ENCODE measurements around the gene RNF207.

RNF207 gene, protein sequence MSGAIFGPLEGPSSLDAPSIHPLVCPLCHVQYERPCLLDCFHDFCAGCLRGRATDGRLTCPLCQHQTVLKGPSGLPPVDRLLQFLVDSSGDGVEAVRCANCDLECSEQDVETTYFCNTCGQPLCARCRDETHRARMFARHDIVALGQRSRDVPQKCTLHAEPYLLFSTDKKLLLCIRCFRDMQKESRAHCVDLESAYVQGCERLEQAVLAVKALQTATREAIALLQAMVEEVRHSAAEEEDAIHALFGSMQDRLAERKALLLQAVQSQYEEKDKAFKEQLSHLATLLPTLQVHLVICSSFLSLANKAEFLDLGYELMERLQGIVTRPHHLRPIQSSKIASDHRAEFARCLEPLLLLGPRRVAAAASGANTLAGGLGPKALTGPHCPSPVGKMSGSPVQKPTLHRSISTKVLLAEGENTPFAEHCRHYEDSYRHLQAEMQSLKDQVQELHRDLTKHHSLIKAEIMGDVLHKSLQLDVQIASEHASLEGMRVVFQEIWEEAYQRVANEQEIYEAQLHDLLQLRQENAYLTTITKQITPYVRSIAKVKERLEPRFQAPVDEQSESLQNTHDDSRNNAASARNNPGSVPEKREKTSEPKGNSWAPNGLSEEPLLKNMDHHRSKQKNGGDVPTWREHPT

DNA sequence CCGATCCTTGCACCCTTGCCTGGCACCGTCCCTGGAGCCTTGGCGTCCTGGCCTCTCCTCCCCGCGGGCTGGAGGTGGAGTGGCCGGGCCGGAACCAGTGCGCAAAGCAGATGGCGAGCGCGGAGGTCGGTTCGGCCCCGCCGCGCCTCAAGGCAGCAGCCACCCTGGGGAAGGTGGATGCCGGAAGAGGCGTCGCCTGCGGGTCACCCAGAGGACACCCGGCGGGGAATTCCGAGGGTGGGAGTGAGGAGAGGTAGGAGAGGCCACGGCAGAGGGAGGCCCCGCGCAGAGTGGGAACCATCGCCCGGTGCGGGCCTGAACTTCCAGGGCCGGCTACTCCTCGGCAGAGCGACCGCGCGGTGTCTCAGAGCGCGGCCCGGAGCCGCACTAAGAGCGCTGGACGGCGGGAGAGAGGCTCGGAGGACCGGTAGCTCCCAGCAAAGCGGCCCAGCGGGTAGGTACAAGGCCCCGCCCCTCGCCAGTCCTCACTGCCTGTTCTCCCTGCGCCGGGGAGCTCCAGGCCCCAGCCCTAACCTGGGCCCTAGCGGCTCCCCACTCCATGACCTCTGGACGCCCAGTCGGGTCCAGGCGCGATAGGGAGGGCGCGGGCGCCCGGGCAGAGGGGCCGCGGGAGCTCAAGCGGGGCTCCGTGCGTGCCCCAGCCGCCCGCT, at the start of gene RNF207:
TSS of gene RNF207 (plus strand) at position 271 of the 671 bp plus-strand sequence. CDS start 417 bp downstream, outside the sequence.
- DNase-seq: peak in 1 of 14 donors; percentile 58

DNA sequence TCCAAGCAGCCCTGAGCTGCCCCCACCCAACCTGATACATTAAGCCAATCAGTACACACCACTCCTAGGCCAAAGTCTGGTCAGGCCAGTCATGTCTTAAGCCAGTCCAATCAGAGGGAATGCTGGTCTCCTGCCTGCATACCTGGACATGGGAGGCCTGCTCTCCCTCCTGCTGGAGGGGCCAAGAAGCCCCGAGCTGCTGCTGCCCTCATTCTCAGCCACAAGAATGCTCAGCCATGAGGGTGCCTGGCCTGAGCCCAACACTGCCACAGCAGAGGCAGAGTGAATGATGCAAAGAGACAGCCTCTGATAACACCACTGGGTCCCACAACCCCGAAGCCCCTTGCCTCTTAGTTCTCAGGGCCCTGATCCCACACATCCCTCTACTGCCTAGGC, 48.8 kb upstream of the RNF207 start:
- no peak for DNase-seq

DNA sequence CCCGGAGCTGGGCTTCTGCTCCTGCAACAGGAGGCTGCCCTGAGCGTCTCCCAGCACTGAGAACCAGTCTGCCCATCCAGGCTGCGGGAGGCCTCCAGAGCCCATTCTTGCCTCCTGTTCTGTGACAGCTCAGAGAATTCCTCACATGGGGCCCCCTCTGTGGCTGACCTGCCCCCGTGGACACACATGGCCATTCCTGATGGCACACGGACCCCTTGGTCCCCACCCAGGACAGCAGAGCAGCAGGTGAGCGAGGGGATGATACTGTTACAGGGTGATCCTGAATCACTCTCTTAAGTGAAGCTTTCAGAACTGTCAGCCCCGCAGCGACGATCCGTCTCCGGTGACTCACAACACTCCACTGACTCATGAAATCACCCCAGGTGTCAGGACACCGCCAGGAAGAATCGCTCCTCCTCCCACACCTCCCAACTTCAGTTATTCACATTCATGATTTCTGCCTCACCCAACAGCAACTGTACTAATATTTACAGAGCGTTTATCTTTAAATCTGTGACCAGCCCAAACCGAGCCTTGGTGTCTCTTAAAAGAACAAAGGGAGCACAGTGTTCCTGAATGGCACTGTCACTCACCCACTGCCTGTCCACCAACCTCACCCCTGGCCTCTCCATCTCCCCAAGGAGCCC, 48.3 kb upstream of the RNF207 start:
- no peak for DNase-seq

DNA sequence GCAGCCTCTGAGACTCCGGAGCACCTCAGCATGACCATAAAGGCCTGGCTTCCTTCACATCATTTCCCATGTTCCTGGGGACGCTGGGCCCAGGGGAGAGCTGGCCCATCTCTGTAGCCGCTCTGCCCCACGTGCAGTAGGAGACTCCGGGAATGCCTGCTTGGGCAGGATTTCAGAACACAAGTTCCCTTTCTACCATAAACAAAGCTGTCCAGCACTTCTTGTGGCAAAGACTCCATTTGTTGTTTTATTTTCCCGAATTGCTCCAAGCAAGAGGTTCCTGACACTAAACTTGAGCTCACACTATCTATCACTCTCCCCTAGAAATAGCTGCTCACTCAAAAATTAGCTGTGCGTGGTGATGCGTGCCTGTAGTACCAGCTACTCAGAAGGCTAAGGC, 47.7 kb upstream of the RNF207 start:
- no peak for DNase-seq

DNA sequence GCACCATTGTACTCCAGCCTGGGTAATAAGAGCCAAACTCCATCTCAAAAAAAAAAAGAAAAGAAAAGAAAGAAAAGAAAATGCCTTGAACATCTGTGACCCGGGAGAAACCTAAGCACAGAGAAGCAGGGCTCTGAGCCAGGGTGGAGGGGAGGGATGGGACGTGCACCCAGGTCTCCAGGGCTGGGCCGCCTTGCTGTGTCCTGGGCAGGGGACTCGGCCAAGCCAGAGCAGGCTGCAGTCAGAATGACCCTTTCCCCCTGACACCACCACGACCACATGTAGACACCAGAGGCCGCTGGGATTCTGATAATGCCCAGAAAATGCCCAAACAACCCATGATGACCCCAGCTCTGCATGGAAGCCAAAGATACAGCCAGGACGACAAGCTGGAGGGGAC, 43.6 kb upstream of the RNF207 start:
- DNase-seq: no peak

DNA sequence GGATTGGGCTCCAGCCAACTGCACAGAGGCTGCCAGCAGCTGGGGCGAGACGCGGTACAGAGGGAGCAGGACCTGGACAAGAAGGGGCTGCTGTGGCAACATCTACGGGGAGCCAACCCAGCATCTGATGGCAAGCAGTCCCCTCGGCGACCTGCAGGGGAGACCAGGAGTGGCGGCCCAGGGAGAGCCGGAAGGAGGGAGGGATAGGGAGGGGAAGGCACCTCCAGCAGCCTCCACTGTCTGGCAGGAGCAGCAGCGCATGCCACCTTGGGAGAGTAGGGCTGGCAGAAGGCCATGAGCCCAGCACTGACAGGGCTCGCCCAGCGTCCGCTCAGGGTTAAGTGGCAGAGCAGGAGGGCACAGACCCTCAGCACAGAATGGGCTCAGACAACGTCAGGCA, 43.1 kb upstream of the RNF207 start:
- DNase-seq: peak in 1 of 14 donors; percentile 9

DNA sequence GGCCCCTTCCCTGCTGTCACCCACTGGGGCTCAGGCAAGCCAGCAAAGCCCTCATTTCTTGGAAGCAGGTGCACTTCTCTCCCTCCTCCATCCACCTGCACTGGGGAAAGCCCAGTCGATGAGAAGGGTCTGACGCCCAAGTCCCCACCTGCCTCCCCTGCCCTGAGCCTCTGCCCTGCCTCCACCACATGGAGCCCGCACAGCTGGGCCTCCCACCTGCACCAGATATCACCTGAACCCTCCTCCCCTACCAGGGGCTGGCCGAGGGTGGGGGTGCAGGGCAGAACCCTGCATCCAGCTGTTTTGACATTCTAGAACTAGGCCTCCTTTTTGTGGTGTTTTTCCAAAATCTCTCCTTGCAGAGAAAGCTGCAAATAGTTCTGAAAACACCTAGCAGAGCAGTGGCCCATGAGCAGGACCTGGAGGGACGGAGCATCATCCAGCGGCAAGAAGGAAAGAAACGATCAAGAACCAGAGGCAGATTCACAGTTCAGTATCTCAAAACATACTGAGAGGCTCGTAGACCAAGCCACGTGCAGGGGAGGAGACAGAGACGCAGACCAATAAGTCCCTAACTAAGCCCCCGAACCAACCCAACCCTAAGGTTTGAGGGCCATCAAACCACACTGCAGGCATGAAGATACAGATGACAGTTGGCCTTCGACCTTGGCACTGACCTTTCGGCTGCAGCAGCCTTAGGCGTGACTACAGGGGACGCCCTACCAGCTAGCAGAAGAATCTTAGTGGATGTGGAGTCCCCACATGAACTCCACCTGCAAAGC, 42.5 kb upstream of the RNF207 start:
- no peak for DNase-seq

DNA sequence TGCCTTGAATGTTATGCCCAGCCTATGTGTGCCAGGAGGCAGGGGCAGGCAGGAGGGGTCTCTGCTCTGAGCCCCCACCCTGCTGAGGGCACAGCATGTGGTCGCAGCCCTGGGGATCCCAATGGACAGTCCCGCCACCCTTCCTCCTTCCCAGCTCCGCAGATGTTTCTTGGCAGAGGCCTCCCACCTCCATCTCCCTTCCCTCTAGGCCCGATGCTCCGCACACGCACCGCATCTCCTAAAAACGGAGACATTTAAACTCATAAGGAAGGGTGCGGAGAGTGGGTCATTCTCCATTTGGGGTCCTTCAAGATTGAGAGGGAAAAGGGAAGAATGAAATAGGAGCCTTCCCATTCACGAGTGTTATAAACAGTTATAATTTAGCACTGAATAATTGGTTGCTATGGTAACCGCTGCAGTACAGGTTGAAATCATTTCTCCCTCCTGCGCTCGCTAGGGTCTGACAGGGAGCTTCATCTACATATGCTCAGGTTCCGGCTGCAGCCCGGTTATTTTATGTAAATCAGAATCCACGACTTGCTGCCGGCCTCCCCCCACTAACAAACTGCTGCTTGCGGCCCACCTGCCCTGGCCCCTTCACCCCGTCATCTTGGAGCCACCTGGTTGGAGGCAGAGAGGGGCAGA, 41.8 kb upstream of the RNF207 start:
- no peak for DNase-seq

DNA sequence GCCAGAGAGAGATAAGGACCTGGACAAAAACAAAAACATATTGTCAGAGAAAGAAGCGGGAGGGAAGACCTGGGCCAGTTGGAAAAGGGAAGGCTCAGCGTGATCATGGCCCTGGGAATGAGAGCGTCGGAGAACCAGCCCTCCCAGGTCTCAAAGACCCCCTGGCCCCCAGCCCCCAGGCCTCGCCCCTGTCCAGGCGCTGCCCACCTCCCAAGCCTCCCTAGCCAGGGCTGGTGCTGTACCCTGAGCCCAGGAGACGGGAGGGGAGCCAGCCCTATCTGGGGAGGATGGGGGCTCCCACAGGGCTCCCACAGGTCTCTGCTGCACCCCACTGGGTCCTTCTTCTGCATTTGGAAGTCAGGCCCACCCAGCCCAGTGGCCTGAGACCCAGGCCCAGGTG, 40.9 kb upstream of the RNF207 start:
- DNase-seq: no peak

DNA sequence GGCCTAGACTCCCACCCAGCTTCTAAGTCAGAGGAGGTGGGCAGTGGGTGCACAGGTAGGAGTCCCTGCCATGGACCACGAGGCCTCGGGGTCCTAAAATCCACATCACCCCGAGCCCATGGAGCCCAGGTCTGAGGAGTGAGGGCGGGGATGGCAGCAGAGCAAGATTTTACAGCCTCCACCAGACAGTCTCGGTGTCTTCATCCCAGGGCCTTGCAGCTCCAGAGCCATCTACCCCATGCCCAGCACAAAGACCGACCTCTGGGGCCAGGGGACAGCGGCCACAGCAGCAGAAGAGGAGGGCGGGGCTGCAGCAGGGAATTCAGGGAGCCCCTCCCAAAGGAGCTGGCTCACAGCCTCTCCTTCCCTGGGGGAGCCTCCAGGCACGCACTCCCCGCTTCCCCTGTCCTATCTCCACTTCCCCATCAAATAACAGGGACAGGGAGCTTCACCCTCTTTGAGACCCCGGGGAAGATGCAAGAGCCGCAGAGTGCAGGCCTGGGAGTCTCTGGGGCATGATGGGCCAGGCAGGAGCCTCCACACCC, 40.4 kb upstream of the RNF207 start:
- DNase-seq: no peak

DNA sequence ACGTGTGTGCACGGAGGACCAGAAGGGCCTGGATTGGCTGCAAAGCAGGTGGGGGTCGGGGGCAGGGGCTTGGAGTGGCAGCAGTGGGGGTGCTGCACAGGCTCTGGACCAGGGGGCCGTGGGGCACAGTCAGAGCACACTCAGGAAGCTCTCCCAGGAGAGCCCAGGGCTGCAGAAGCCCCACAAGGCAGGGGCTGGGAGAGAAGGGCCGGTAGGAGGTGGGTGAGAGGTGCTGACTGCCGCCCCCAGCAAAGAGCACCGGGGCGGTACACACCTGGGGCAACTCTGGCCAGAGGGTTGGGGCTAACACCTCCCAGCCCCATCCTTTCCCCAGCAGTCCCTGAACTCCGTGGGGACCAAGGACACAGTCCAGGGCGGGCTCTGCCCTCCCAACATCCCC, 39.7 kb upstream of the RNF207 start:
- DNase-seq: no peak

DNA sequence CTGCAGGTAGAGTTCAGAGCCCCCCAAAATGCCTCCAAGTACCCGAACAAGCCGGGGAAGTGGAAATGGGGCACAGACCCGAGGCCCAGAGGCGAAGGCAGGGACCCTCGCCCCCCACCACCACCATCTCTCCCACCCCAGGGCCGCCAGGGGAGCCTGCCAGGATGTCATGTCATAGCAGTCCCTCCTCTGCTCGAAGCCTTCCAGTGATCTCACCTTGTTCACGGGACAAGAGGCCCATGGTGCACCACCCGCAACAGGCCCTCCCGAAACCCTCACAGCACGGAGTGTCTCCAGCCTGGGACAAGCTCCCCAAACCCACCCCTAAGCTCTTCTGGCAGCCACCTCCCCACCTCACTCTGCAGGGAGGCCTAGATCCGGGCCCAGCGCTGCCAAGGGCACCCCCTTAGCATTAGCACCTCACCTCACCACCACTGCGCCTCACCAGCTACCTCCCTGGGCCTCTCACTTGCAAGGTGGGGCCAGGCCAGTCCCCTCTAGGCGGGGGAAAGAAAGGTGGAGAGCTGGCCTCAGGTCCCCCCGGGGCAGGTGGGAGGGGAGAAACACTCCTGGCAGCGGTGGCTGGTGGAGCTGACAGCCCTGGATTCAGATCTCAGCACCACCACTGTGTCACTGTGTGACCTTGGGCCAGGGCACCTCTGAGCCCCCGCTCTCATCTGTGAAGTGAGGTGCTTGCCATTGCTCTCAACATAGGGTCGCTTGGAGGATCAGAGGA, 39.1 kb upstream of the RNF207 start:
- DNase-seq: no peak

DNA sequence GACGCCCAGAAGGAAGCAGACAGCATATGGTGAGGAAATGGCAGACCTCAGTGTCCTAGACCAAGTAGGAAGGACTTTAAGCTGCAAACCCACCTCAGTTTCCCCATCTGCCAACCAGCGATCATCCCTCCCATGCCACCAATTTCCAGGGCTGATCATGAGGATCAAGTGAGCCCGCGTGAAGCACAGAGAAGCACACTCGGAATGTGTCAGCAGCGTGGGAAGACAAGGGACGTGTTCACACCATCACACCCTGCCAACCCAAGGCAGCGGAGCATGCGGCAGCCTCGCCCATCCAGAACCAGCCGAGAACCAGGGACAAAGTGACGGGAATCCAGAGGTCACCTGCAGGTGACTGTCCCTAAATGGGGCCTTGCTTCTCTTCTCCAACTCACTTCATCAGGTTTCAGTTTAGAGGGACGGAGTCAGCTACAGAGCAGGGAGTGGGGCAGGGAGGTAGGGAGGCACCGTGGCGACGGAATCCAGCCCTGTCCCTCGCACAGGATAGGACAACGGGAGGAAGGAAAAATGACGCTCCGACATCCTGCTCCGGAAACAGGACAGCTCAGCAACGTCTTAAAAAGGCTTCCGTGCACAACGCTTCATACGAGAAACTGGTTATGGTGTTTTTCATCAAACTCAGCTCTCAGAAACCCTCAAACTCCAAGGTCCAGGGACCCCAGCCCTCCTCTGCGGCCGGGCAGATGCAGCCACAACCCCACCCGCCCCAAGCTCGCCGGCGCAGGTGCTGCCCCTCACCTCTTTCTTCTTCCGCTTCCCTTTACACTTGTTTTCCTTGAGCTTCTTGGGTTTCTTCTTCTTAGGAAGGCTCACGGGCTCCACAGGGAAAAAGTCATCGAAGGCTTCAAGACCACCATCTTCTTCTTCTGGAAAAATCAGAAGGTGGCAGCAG, 38.3 kb upstream of the RNF207 start:
- no peak for DNase-seq

DNA sequence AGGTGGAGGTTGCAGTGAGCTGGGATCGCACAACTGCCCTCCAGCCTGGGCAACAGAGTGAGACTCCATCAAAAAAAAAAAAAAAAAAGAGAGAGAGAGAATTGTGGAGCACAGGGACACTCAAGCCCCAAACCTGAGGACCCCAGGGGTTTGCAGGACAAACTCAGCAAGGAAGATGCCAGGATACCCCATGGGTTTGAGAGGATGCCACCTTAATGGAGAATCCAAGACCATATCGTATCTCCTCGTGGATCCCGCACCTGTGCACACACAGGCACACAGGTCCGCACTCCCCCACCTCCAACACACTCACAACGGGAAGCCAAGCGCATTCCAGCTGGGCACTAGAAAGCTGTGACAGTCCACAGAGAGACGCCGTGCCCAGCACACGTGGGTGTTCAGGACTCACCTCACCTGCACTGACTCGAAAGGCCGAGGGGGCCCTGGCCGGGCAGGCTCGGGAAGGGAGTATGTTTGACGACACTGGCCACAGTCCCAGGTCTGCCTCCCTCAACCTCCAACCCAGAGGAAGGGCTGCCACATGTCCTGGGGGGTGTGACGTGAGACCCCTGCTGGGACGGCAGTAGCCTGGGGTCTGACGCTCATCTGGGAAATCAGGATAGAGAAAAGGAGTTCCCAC, 36.9 kb upstream of the RNF207 start:
- no peak for DNase-seq

DNA sequence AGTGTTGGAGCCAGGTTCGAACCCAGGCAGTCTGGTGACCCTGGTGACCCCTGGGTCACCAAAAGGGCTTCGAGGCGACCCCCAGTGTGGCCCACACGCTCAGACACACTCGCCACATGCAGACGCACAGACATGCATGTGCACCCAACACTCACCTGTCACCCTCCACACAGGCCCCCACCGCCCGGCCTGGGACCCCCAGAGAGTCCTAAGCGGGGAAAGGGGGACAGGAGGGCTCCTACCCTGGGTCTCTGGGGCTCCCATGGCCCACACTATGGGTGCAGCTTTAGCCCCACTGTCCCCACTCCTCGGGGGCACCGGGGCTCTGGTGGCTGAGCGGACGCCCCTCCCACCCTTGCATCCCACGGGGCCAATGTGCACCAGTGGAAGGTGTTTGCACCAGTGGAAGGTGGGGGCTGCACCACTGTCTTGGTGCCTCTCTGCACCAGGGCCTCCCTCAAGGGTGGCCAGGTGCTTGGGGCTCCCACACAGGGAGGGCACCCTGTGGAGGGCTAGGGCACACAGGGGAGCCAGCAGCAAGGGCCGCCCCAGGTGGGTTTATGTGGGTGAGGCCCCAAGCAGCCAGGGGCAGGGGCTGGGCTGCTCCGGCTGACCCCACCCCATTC, 35.7 kb upstream of the RNF207 start:
- DNase-seq: no peak

DNA sequence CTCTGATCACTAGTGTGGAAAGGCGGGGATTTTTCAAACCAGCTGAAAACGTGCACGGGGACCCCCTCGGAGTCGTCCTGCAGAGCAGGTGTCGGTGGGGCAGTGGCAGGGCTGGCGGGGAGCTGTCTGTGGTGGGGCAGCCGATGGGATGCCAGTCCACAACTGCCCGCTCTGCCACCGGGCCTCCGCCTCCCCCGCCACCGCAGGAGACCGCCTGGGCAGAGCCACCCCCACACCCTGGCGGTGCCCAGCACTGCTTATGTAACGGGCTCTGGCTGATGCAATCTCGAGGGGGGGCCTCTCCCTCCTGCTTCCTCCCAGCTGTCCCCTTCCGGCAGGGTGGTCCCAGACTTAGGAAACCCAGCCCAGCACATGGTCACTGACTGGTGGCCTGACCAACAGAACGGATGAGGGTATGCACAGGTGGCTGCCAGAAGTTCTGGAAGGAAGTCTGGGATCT, 35.1 kb upstream of the RNF207 start:
- DNase-seq: peak in 1 of 14 donors; percentile 13

DNA sequence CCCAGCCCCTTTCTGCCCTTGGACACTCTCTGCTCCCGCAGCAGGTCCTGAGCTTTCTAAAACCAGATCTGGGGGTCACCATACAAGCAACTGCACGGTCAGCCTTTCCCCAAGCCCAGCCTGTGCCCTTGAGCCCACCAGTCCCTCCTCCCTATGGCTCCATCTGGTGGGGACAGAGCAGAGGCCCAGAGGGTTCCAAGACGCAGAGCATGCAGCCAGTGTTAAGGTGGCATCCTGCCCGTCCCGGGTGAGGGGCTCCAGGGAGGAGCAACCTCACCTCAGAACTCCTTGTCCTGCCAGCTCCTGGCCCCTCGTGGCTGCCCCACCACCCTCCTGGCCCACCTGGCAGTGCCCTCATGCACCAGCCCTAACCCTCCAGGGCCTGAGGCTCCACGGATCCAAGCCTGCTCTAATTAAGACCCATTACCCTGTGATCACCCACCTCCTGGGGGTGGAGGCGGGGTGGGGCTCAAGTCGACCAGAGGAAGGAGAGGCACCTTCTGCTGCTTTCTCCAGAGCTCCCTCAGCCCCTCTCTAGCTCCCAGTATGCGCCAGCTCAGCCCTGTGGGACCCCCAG, 34.3 kb upstream of the RNF207 start:
- no peak for DNase-seq

DNA sequence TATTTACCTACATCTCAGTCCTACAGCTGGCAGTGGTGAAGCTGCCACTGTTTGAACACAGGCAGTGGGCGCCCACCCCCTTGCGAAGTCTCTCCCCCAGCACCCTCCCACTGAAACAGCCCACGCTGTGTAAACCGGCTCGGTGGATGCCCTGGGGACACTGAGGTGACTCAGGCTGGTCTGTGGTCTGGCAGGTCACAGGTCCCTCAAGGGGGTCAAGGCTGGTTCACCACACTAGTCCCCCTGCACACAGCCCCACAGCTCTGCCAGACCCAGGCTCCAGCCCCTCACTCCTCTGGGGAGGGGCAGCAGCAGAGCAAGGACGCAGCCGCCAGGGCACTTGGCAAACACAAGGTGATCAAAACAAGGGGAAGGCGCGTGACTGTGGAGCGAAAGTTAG, 33.4 kb upstream of the RNF207 start:
- DNase-seq: no peak
